Endodermal cell (in vitro differentiated cells): ENCODE results near the gene DDX28. TPM values are rescaled to one million over a fixed set of nuclear protein-coding genes. Genes with fewer than 3 reads are reported as not detected.

Source experiments
- DNase-seq: peaks from one replicate; pipeline ENCODE4 v3.0.0-alpha.2; 2017
- H3K27ac ChIP-seq: 2 replicates; pipeline ENCODE4 v1.5.1; 2013; ENCODE audit warnings: mild to moderate bottlenecking, low read depth, low read length, moderate library complexity
- H3K27me3 ChIP-seq: 2 replicates; pipeline ENCODE4 v1.6.1; 2013; ENCODE audit warnings: mild to moderate bottlenecking, low read length, moderate library complexity; ENCODE audit not compliant: insufficient read depth, control insufficient read depth, poor library complexity, severe bottlenecking
- H3K36me3 ChIP-seq: 2 replicates; pipeline ENCODE4 v1.7.0; 2013; ENCODE audit warnings: mild to moderate bottlenecking, low read length, moderate library complexity; ENCODE audit not compliant: control insufficient read depth, insufficient read depth
- H3K4me1 ChIP-seq: one replicate; pipeline ENCODE4 v1.7.0; 2013; ENCODE audit warnings: low read length; ENCODE audit not compliant: control insufficient read depth, insufficient read depth
- H3K4me3 ChIP-seq: 2 replicates; pipeline ENCODE4 v1.5.1; 2013; ENCODE audit warnings: mild to moderate bottlenecking, low read length, moderate library complexity
- H3K9ac ChIP-seq: 2 replicates; pipeline ENCODE4 v1.6.1; 2013; ENCODE audit warnings: mild to moderate bottlenecking, low read length, moderate library complexity; ENCODE audit not compliant: poor library complexity, severe bottlenecking; ENCODE audit errors: extremely low read depth
- H3K9me3 ChIP-seq: 2 replicates; pipeline ENCODE4 v1.6.1; 2013; ENCODE audit warnings: mild to moderate bottlenecking, low read length, moderate library complexity; ENCODE audit not compliant: control insufficient read depth
- H3K27ac Mint-ChIP-seq: 2 replicates; pipeline ENCODE4 v1.8.0; 2020; ENCODE audit warnings: mixed read lengths
- H3K27me3 Mint-ChIP-seq: 2 replicates; pipeline ENCODE4 v1.8.0; 2021; ENCODE audit warnings: mild to moderate bottlenecking, mixed read lengths; ENCODE audit not compliant: insufficient read depth
- H3K36me3 Mint-ChIP-seq: 2 replicates; pipeline ENCODE4 v1.8.0; 2020; ENCODE audit warnings: low read depth, mixed read lengths
- H3K4me1 Mint-ChIP-seq: 2 replicates; pipeline ENCODE4 v1.8.0; 2020; ENCODE audit warnings: mixed read lengths
- H3K4me3 Mint-ChIP-seq: 2 replicates; pipeline ENCODE4 v1.8.0; 2020; ENCODE audit warnings: mild to moderate bottlenecking, moderate library complexity, mixed read lengths
- H3K9me3 Mint-ChIP-seq: 2 replicates; pipeline ENCODE4 v1.8.0; 2020; ENCODE audit warnings: mild to moderate bottlenecking, mixed read lengths
- CTCF ChIP-seq: fragments of 200-600 bp; sonication (generic); conservative IDR thresholded peaks from 2 replicates; pipeline ENCODE4 v1.5.0; 2021; ENCODE audit warnings: antibody characterized with exemption, mild to moderate bottlenecking
- WGBS, 2 experiments: methylation state at CpG; one replicate each; pipeline versions ENCODE4 v1.1.5 to v1.1.7; 2013; ENCODE audit warnings: missing lambda C conversion rate in 2 of 2, mixed read lengths in 1 of 2; ENCODE audit not compliant: insufficient coverage in 1 of 2, insufficient read length in 1 of 2; 5-methylcytosine and 5-hydroxymethylcytosine counted together
- total RNA-seq, 2 donors: library from RNA; stranded (reverse); fragmentation: NEBNext Ultra II Directional in 1 of 2; extraction: Animal tissue kit (Norgen Biotek cat#: 25700) in 1 of 2; gene quantifications; 2 replicates in 1 of 2; 3 replicates in 1 of 2; pipeline ENCODE4 v1.2.1, GENCODE V29; 2021

The DDX28 gene
- total RNA-seq, 2 donors from 2014 or later, result 12.1 to 12.3 TPM

DNA sequence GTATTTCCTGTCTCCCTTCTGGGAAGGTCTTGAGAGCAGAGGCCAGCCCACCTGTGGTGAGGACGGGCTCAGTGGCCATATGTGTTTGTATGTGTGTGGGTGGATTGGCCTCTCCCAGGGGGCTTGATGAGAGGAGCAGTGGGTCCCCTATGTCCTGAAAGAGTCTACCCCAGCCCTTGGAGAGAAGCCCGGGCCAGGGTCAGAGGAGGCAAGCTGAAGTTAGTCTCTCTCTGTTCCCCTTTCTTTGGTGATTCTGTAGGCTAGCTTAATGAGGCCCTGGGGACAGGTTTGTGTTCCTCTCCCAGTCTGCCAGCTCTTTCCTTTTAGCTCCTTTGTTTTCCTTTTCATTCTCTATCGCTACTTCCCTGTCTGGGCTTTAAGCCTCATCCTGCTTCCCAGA is 38.4 kb upstream of the DDX28 start:
- no peaks in the 10 kb centered on the region for H3K27me3 ChIP-seq
- no peaks in the 10 kb centered on the region for H3K27me3 Mint-ChIP-seq
- no peak overlapping the region for H3K4me3 Mint-ChIP-seq
- H3K27ac ChIP-seq, result no peak overlapping the region
- DNase-seq, result no peak
- peaks cover 23% of the 10 kb centered on the region for H3K36me3 Mint-ChIP-seq
- H3K9me3 ChIP-seq, result no peaks in the 10 kb centered on the region
- TF ChIP-seq CTCF, result no peak
- WGBS, 2 experiments, result 90 to 100% methylated on average over 2 to 3 of the region's 3 CpGs
- peaks cover 47% of the 10 kb centered on the region for H3K36me3 ChIP-seq
- H3K9me3 Mint-ChIP-seq, result no peaks in the 10 kb centered on the region
- no peaks in the 10 kb centered on the region for H3K4me1 Mint-ChIP-seq
- no peaks in the 10 kb centered on the region for H3K4me1 ChIP-seq
- no peak overlapping the region for H3K27ac Mint-ChIP-seq
- H3K4me3 ChIP-seq, result no peak overlapping the region
- H3K9ac ChIP-seq, result no peak overlapping the region

GRCh38 chr16:68059804-68060203 is 36.8 kb upstream of the DDX28 start:
- no peak overlapping the region for H3K27ac Mint-ChIP-seq
- no peak overlapping the region for H3K9ac ChIP-seq
- no peaks in the 10 kb centered on the region for H3K27me3 Mint-ChIP-seq

DNA sequence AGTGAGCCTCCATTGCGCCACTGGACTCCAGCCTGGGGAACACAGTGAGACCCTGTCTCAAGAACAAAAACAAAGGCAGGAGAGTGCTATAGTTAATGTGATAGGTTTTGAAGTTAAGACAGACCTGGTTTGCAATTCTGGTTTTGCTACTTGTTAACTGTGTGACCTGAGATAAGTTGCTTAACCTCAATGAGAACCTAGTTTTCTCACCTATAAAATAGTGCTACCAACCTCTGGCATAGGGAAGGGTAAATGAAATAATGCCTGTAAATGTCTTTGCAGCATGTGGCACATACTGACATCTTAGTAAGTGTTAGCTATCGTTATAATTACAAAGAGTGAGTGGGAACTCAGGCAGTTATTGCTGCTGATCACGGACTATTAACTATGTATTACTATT is 32.4 kb upstream of the DDX28 start:
- H3K4me3 Mint-ChIP-seq, result no peak overlapping the region
- 94 to 97% methylated on average over 2 to 3 of the region's 3 CpGs for WGBS, 2 experiments

More at GRCh38 chr16:68059804-68060203, 36.8 kb upstream of the DDX28 start:
- Histone ChIP-seq H3K27me3 (no peaks in the 10 kb centered on the region), H3K4me3 (no peak overlapping the region), H3K36me3 (peaks cover 48% of the 10 kb centered on the region), H3K4me1 (no peaks in the 10 kb centered on the region), H3K27ac (no peak overlapping the region), H3K9me3 (no peaks in the 10 kb centered on the region)
- Mint-ChIP-seq H3K4me3 (no peak overlapping the region), H3K9me3 (no peaks in the 10 kb centered on the region), H3K4me1 (no peaks in the 10 kb centered on the region), H3K36me3 (peaks cover 27% of the 10 kb centered on the region)
- no peak for DNase-seq
- no peak for TF ChIP-seq CTCF

More for the DNA sequence above, 32.4 kb upstream of the DDX28 start:
- H3K27me3 ChIP-seq, result no peaks in the 10 kb centered on the region
- peaks cover 47% of the 10 kb centered on the region for H3K36me3 Mint-ChIP-seq
- H3K4me1 ChIP-seq, result no peaks in the 10 kb centered on the region
- no peaks in the 10 kb centered on the region for H3K9me3 Mint-ChIP-seq
- H3K4me1 Mint-ChIP-seq, result no peaks in the 10 kb centered on the region
- no peak for TF ChIP-seq CTCF
- H3K4me3 ChIP-seq, result no peak overlapping the region
- no peaks in the 10 kb centered on the region for H3K9me3 ChIP-seq
- H3K27me3 Mint-ChIP-seq, result no peaks in the 10 kb centered on the region
- no peak for DNase-seq
- no peak overlapping the region for H3K27ac Mint-ChIP-seq
- H3K36me3 ChIP-seq, result peaks cover 51% of the 10 kb centered on the region
- H3K9ac ChIP-seq, result no peak overlapping the region
- no peak overlapping the region for H3K27ac ChIP-seq
